SJSA1 (cell line): ENCODE measurements around the gene PTGFRN. TPM values are rescaled to one million over a fixed set of nuclear protein-coding genes. Genes with fewer than 3 reads are reported as not detected.

Source experiments
- DNase-seq, 2 experiments: peaks; one replicate each; pipeline ENCODE4 v3.0.0-alpha.2; 2015 to 2020; ENCODE audit warnings: low spot score in 2 of 2, low read depth in 1 of 2
- H3K27ac ChIP-seq: fragments of 250-450 bp; sonication (Bioruptor Pico); 2 replicates; pipeline ENCODE4 v1.5.1; 2020; ENCODE audit warnings: mild to moderate bottlenecking, moderate library complexity
- H3K27me3 ChIP-seq: fragments of 250-450 bp; sonication (Bioruptor Pico); replicated peaks from 2 replicates; pipeline ENCODE4 v1.5.1; 2020; ENCODE audit warnings: mild to moderate bottlenecking, moderate library complexity
- H3K36me3 ChIP-seq: fragments of 250-450 bp; sonication (Bioruptor Pico); 2 replicates; pipeline ENCODE4 v1.5.1; 2020; ENCODE audit warnings: mild to moderate bottlenecking
- H3K4me1 ChIP-seq: fragments of 250-450 bp; sonication (Bioruptor Pico); replicated peaks from 2 replicates; pipeline ENCODE4 v1.6.1; 2021; ENCODE audit warnings: mild to moderate bottlenecking
- H3K4me3 ChIP-seq: fragments of 250-450 bp; sonication (Bioruptor Pico); 2 replicates; pipeline ENCODE4 v1.5.1; 2020; ENCODE audit warnings: mild to moderate bottlenecking
- H3K9me3 ChIP-seq: fragments of 250-450 bp; sonication (Bioruptor Pico); replicated peaks from 2 replicates; pipeline ENCODE4 v1.5.1; 2020; ENCODE audit warnings: mild to moderate bottlenecking
- total RNA-seq: library from RNA; depleted of rRNA; stranded (reverse); fragments of >200 nt; shearing (Covaris generic); gene quantifications from 2 replicates; pipeline ENCODE4 v1.2.3, GENCODE V29; 2014

Gene PTGFRN
- total RNA-seq, 1 experiment from 2014 or later, result 25.2 TPM

- no peaks in the 10 kb centered on the region for H3K27me3 ChIP-seq
- DNase-seq, result no peak
- no peaks in the 10 kb centered on the region for H3K4me1 ChIP-seq
- H3K36me3 ChIP-seq, result no peaks in the 10 kb centered on the region
- no peaks in the 10 kb centered on the region for H3K9me3 ChIP-seq
- H3K27ac ChIP-seq, result no peak overlapping the region
- H3K4me3 ChIP-seq, result no peak overlapping the region
These were observed 37.6 kb downstream of the PTGFRN start for GRCh38 chr1:116947092-116947860.

GRCh38 chr1:116948046-116948445 lies 38.3 kb downstream of the PTGFRN start:
- Histone ChIP-seq H3K27me3 (no peaks in the 10 kb centered on the region), H3K36me3 (no peaks in the 10 kb centered on the region)
- no peak for DNase-seq

DNA sequence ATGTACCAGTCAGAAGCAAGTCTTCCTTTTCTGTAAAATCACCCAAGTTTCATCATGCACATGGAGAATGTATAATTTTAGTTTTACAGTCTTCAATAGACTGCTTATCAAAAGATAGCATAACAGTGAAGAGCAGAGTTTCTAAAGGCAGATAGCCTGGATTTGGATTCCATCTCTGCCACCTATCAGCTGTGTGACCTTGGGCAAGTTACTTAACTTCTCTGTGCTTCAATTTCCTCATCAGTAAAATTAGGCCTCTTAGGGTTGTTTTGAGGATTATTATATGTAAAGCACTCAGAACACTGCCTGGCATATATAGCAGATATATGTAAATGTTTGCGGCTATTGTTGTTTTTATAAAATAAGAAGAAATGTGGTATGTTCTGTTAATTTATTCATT lies 38.9 kb downstream of the PTGFRN start:
- no peaks in the 10 kb centered on the region for H3K27me3 ChIP-seq
- no peaks in the 10 kb centered on the region for H3K36me3 ChIP-seq
- H3K9me3 ChIP-seq, result no peaks in the 10 kb centered on the region
- no peak overlapping the region for H3K27ac ChIP-seq
- no peak for DNase-seq
- H3K4me3 ChIP-seq, result no peak overlapping the region
- no peaks in the 10 kb centered on the region for H3K4me1 ChIP-seq

More at GRCh38 chr1:116948046-116948445, 38.3 kb downstream of the PTGFRN start:
- Histone ChIP-seq H3K4me1 (no peaks in the 10 kb centered on the region), H3K9me3 (no peaks in the 10 kb centered on the region), H3K4me3 (no peak overlapping the region), H3K27ac (no peak overlapping the region)

DNA sequence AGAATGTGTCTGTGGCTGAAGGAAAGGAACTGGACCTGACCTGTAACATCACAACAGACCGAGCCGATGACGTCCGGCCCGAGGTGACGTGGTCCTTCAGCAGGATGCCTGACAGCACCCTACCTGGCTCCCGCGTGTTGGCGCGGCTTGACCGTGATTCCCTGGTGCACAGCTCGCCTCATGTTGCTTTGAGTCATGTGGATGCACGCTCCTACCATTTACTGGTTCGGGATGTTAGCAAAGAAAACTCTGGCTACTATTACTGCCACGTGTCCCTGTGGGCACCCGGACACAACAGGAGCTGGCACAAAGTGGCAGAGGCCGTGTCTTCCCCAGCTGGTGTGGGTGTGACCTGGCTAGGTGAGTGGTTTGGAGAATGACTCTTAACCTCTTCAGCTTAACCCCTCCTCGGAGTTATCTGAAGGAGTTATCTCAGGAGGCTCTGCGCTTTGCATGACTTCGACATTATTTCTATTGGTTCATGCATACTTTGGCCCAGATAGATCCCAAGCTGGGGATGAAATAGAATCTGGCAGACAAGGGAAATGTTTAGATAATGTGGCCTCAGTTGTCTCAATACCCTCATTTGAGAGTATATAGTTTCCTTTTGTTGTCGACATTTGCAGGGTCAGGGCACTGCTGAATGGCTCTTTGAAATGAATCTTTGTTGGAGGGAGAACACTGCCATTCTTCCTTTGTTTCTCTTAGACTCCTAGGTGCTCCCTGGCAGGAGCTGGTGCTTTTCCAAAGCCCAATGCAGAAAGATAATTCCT lies 39.7 kb downstream of the PTGFRN start:
- no peak overlapping the region for H3K4me3 ChIP-seq
- no peaks in the 10 kb centered on the region for H3K27me3 ChIP-seq
- no peaks in the 10 kb centered on the region for H3K9me3 ChIP-seq
- no peak overlapping the region for H3K27ac ChIP-seq
- no peak for DNase-seq
- no peaks in the 10 kb centered on the region for H3K36me3 ChIP-seq
- no peaks in the 10 kb centered on the region for H3K4me1 ChIP-seq

- H3K36me3 ChIP-seq, result no peaks in the 10 kb centered on the region
- no peak for DNase-seq
- no peaks in the 10 kb centered on the region for H3K27me3 ChIP-seq
- no peak overlapping the region for H3K27ac ChIP-seq
- H3K9me3 ChIP-seq, result no peaks in the 10 kb centered on the region
- no peak overlapping the region for H3K4me3 ChIP-seq
- no peaks in the 10 kb centered on the region for H3K4me1 ChIP-seq
These were observed 40.9 kb downstream of the PTGFRN start for GRCh38 chr1:116950517-116951199.

DNA sequence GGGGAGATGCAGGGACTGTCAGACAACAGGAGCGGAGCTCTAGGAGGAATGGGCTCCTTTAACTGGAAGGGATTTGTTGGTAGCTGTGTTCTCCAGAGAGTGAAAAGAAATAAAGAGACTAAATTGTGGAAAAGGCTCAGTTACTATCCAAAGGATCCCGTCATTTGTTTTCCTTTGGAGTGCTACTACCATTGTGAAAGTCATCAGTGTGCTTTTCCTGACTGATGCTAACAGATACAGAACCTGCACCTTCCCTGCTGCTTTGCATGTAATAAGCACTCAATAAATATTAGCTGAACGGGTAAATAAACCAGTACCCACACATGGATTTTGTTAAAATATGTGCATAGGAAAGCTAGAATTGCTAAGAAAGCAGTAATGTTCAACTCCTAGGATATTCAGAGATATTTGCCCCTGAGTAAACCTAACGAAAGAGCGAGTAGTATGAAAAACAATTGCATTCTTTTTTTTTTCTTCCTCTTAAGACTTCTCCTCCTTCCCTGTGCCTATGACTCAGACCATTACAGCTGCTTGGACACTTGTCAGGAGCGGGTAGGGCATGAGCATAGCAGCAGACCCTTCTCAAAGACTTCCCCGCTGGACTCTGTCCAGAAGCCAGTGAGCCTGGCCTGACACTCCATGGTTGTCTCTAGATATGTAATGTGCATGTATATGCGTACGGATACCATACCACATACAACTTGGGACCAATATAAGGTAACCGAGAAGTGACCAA lies 41.7 kb downstream of the PTGFRN start:
- Histone ChIP-seq H3K27me3 (no peaks in the 10 kb centered on the region), H3K36me3 (no peaks in the 10 kb centered on the region), H3K4me1 (no peaks in the 10 kb centered on the region), H3K4me3 (no peak overlapping the region), H3K27ac (no peak overlapping the region), H3K9me3 (no peaks in the 10 kb centered on the region)
- DNase-seq, result no peak

DNA sequence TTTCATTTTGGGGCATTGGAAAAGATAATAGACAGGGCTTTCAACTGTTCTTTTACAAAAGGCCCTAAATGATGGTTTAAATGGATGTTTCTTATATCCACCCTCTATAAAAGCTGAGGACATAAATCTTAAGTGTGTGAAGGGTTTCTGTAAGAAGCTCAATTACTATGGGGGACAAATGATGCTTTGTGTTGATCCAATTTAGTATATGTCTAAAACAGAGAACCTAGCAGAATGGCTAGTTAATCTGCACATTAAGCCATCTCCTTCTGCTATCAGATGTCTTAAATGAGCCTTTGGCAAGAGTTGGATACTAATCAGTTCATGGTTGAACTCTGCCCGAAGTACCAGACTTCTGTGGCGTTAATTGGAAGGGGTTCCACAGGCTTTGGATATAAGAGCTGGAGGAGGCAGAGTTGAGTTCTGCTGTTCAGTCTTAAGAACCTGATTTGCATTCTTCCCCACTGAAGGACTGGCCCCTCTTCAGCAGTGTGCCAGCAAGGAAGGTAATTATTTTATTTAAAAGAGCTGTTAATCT lies 43.1 kb downstream of the PTGFRN start:
- Histone ChIP-seq H3K4me1 (no peaks in the 10 kb centered on the region), H3K27ac (no peak overlapping the region), H3K9me3 (no peaks in the 10 kb centered on the region), H3K4me3 (no peak overlapping the region), H3K36me3 (no peaks in the 10 kb centered on the region), H3K27me3 (no peaks in the 10 kb centered on the region)
- DNase-seq, result no peak

DNA sequence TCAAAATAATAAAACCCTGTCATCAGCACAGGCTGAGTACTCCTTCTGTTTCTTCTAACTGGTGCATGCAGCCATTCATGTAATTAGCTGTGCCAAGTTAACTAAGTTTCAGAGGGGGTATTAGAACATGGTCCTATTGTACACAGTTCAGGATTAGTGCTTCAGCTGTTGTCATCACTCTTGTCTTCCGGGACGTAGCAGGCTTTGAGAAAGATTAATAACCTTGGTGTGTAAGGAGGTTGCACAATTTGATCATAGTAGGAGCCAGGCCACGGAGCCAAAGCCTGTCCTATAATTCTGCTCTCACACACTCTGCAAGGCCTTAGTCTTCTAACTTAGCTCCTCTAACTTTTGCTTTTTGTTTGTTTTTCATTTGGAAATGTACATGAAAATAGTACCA lies 44.7 kb downstream of the PTGFRN start:
- DNase-seq, result no peak
- H3K27me3 ChIP-seq, result no peaks in the 10 kb centered on the region
- no peaks in the 10 kb centered on the region for H3K36me3 ChIP-seq
- no peaks in the 10 kb centered on the region for H3K9me3 ChIP-seq
- no peaks in the 10 kb centered on the region for H3K4me1 ChIP-seq
- no peak overlapping the region for H3K27ac ChIP-seq
- no peak overlapping the region for H3K4me3 ChIP-seq

GRCh38 chr1:116956378-116956777 lies 46.7 kb downstream of the PTGFRN start:
- Histone ChIP-seq H3K9me3 (no peaks in the 10 kb centered on the region), H3K36me3 (no peaks in the 10 kb centered on the region), H3K27me3 (no peaks in the 10 kb centered on the region), H3K4me1 (no peaks in the 10 kb centered on the region), H3K27ac (no peak overlapping the region), H3K4me3 (no peak overlapping the region)
- DNase-seq, result no peak

DNA sequence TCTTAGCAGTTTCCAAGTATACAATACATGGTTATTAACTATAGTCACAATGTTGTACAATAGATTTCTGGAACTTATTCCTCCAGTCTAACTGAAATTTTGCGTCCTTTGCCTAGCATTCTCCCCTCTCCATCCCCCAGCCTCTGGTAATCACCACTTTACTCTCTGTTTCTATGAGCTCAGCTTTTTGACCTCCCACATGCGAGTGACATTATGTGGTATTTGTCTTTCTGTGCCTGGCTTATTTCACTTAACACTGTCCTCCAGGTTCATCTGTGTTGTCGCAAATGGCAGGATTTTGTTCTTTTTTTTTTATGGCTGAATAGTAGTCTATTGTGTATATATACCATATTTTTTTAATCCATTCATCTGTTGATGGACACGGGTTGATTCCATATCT lies 47.9 kb downstream of the PTGFRN start:
- Histone ChIP-seq H3K27me3 (no peaks in the 10 kb centered on the region), H3K4me1 (no peaks in the 10 kb centered on the region), H3K4me3 (no peak overlapping the region), H3K27ac (no peak overlapping the region), H3K36me3 (no peaks in the 10 kb centered on the region), H3K9me3 (no peaks in the 10 kb centered on the region)
- DNase-seq, result no peak

GRCh38 chr1:116958110-116958509 lies 48.4 kb downstream of the PTGFRN start:
- H3K27me3 ChIP-seq, result no peaks in the 10 kb centered on the region
- H3K4me3 ChIP-seq, result no peak overlapping the region
- H3K27ac ChIP-seq, result no peak overlapping the region
- no peak for DNase-seq
- H3K4me1 ChIP-seq, result no peaks in the 10 kb centered on the region
- no peaks in the 10 kb centered on the region for H3K9me3 ChIP-seq
- H3K36me3 ChIP-seq, result no peaks in the 10 kb centered on the region

GRCh38 chr1:116958977-116959376 lies 49.3 kb downstream of the PTGFRN start:
- H3K4me3 ChIP-seq, result no peak overlapping the region
- DNase-seq, result no peak

GRCh38 chr1:116961606-116962005 lies 51.9 kb downstream of the PTGFRN start:
- no peak for DNase-seq
- Histone ChIP-seq H3K4me3 (no peak overlapping the region), H3K27ac (no peak overlapping the region), H3K4me1 (no peaks in the 10 kb centered on the region), H3K9me3 (no peaks in the 10 kb centered on the region), H3K36me3 (no peaks in the 10 kb centered on the region), H3K27me3 (no peaks in the 10 kb centered on the region)

More at GRCh38 chr1:116958977-116959376, 49.3 kb downstream of the PTGFRN start:
- Histone ChIP-seq H3K36me3 (no peaks in the 10 kb centered on the region), H3K27ac (no peak overlapping the region), H3K27me3 (no peaks in the 10 kb centered on the region), H3K4me1 (no peaks in the 10 kb centered on the region), H3K9me3 (no peaks in the 10 kb centered on the region)
